Neural cell (in vitro differentiated cells): ENCODE results near the gene BMP8B. TPM values are rescaled to one million over a fixed set of nuclear protein-coding genes. Genes with fewer than 3 reads are reported as not detected.

Source experiments
- H2AFZ ChIP-seq: fragments of 200-600, 300-800 bp; sonication (generic), shearing (Covaris generic); 2 replicates; pipeline ENCODE4 v1.6.0; 2014; ENCODE audit warnings: low read depth, mild to moderate bottlenecking, antibody characterized with exemption, low read length, moderate library complexity
- H3F3A ChIP-seq: fragments of 200-600 bp; shearing (Covaris generic); 2 replicates; pipeline ENCODE4 v1.6.1; 2016; ENCODE audit warnings: mild to moderate bottlenecking, moderate library complexity, mixed read lengths, antibody characterized with exemption, low read length; ENCODE audit not compliant: insufficient read depth, poor library complexity, severe bottlenecking
- H3K27ac ChIP-seq: fragments of 200-600, 300-800 bp; sonication (generic), shearing (Covaris generic); 2 replicates; pipeline ENCODE4 v1.5.1; 2014; ENCODE audit warnings: mild to moderate bottlenecking, low read length, moderate library complexity
- H3K27me3 ChIP-seq: fragments of 300-800, 200-600 bp; sonication (generic), shearing (Covaris generic); 2 replicates; pipeline ENCODE4 v1.6.0; 2014; ENCODE audit warnings: mild to moderate bottlenecking, low read depth, low read length, moderate library complexity; ENCODE audit not compliant: insufficient read depth
- H3K36me3 ChIP-seq: fragments of 300-800, 200-600 bp; sonication (generic), shearing (Covaris generic); 2 replicates; pipeline ENCODE4 v1.5.1; 2014; ENCODE audit warnings: mild to moderate bottlenecking, antibody characterized with exemption, low read length, moderate library complexity; ENCODE audit not compliant: insufficient read depth
- H3K4me2 ChIP-seq: fragments of 300-800, 200-600 bp; sonication (generic), shearing (Covaris generic); 2 replicates; pipeline ENCODE4 v1.6.0; 2014; ENCODE audit warnings: mild to moderate bottlenecking, low read length
- H3K4me3 ChIP-seq: fragments of 300-800, 200-600 bp; sonication (generic), shearing (Covaris generic); 2 replicates; pipeline ENCODE4 v1.5.1; 2014; ENCODE audit warnings: mild to moderate bottlenecking, low read length, moderate library complexity
- H3K79me2 ChIP-seq: fragments of 200-600 bp; shearing (Covaris generic); replicated peaks from 2 replicates; pipeline ENCODE4 v1.6.0; 2014; ENCODE audit warnings: mild to moderate bottlenecking, low read length, moderate library complexity; ENCODE audit not compliant: insufficient read depth
- H3K9ac ChIP-seq: fragments of 300-800, 200-600 bp; sonication (generic), shearing (Covaris generic); 2 replicates; pipeline ENCODE4 v1.6.1; 2016; ENCODE audit warnings: mild to moderate bottlenecking, low read length, mixed read lengths
- H3K9me2 ChIP-seq: fragments of 200-600 bp; shearing (Covaris generic); 2 replicates; pipeline ENCODE4 v1.6.1; 2016; ENCODE audit warnings: mild to moderate bottlenecking, low read length, mixed read lengths; ENCODE audit not compliant: insufficient read depth
- H3K9me3 ChIP-seq: fragments of 200-600, 300-800 bp; sonication (generic), shearing (Covaris generic); 2 replicates; pipeline ENCODE4 v1.6.1; 2016; ENCODE audit warnings: mild to moderate bottlenecking, mixed run types, low read length, moderate library complexity, mixed read lengths
- H4K20me1 ChIP-seq: fragments of 200-600 bp; shearing (Covaris generic); 2 replicates; pipeline ENCODE4 v1.6.1; 2016; ENCODE audit warnings: mild to moderate bottlenecking, mixed run types; ENCODE audit not compliant: insufficient read depth
- EP300 ChIP-seq: fragments of 450-650 bp; conservative IDR thresholded peaks from 2 replicates; pipeline ENCODE4 v1.6.1; 2014; ENCODE audit warnings: antibody characterized with exemption, mild to moderate bottlenecking, moderate library complexity; ENCODE audit not compliant: poor library complexity, severe bottlenecking
- EZH2 ChIP-seq: fragments of 200-600, 300-800 bp; shearing (Covaris generic), sonication (generic); IDR thresholded peaks from 2 replicates; pipeline ENCODE4 v1.6.1; 2014; ENCODE audit warnings: antibody characterized with exemption, low read length, borderline replicate concordance, mild to moderate bottlenecking; ENCODE audit not compliant: insufficient read depth, poor library complexity, severe bottlenecking
- MXI1 ChIP-seq: fragments of 450-650 bp; conservative IDR thresholded peaks from 2 replicates; pipeline ENCODE4 v1.6.1; 2014; ENCODE audit warnings: antibody characterized with exemption, mild to moderate bottlenecking; ENCODE audit not compliant: poor library complexity, severe bottlenecking
- POLR2AphosphoS5 ChIP-seq: IDR thresholded peaks from 2 replicates; pipeline ENCODE4 v1.6.1; 2012
- RAD21 ChIP-seq: fragments of 450-650 bp; conservative IDR thresholded peaks from 2 replicates; pipeline ENCODE4 v1.6.1; 2014; ENCODE audit warnings: antibody characterized with exemption, mild to moderate bottlenecking, moderate library complexity
- SMC3 ChIP-seq: fragments of 450-650 bp; conservative IDR thresholded peaks from 2 replicates; pipeline ENCODE4 v1.6.1; 2014; ENCODE audit warnings: antibody characterized with exemption, mild to moderate bottlenecking, moderate library complexity; ENCODE audit not compliant: poor library complexity
- TAF1 ChIP-seq: IDR thresholded peaks from 2 replicates; pipeline ENCODE4 v1.6.1; 2012; ENCODE audit warnings: low read depth
- polyA plus RNA-seq: library from polyadenylated mRNA; depleted of rRNA; stranded (reverse); fragments of >200 nt; gene quantifications from 2 replicates; pipeline ENCODE4 v1.2.3, GENCODE V29; 2014
- TF ChIP-seq, protein P1 (sequence below): fragments of 450-650 bp; IDR thresholded peaks from 2 replicates; pipeline ENCODE4 v1.5.1; 2014; ENCODE audit warnings: antibody characterized with exemption, mild to moderate bottlenecking, moderate library complexity; ENCODE audit not compliant: poor library complexity, severe bottlenecking
- TF ChIP-seq, protein P2 (sequence below): IDR thresholded peaks from 2 replicates; pipeline ENCODE4 v1.6.1; 2012; ENCODE audit warnings: borderline replicate concordance

BMP8B gene
- polyA plus RNA-seq, 1 donor from 2014 or later, result 0.04 TPM

DNA sequence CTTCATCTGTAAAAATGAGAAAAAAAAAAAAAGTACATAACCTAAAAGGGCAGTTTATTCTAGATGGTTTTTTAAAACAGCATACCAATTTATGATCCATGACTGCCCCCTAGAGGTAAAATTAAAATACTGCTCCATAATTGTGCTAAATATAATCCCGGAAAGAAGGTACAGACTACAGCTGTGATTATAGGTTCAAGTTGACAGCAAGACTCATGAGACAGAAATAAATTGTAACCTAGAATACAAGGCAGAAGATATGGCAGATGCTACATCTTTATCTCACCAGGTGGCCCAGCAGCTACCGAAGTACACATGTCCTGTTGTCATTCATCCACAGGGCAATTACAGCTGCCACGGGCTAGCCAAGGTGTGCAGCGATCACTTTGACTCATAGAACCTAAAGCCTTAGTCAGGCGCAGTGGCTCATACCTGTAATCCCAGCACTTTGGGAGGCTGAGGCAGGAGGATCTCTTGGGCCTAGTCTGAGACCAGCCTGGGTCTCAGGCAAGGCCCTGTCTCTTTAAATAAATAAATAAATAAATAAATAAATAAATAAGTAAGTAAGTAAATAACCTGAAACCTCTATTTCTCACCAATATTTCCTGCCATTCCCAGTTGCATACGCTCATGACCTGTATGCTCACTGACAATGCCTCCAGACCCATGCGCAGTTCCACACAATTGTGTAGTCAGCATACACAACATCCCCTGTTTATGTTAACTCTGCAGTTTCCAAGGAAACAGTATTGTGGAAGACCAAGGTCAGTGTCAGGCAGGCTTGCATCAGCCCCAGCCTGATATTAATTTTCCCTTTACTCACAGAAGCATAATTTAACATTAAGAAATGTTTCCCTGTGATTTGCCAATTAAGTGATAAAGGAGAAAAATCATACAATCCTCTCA is 68.3 kb downstream of the BMP8B start:
- TF ChIP-seq, protein P1, sequence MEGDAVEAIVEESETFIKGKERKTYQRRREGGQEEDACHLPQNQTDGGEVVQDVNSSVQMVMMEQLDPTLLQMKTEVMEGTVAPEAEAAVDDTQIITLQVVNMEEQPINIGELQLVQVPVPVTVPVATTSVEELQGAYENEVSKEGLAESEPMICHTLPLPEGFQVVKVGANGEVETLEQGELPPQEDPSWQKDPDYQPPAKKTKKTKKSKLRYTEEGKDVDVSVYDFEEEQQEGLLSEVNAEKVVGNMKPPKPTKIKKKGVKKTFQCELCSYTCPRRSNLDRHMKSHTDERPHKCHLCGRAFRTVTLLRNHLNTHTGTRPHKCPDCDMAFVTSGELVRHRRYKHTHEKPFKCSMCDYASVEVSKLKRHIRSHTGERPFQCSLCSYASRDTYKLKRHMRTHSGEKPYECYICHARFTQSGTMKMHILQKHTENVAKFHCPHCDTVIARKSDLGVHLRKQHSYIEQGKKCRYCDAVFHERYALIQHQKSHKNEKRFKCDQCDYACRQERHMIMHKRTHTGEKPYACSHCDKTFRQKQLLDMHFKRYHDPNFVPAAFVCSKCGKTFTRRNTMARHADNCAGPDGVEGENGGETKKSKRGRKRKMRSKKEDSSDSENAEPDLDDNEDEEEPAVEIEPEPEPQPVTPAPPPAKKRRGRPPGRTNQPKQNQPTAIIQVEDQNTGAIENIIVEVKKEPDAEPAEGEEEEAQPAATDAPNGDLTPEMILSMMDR, result peak; percentile 96
- TF ChIP-seq EP300, result peak; percentile 95
- TF ChIP-seq RAD21, result peak; percentile 98
- TF ChIP-seq SMC3, result peak; percentile 92
- TF ChIP-seq, protein P2, sequence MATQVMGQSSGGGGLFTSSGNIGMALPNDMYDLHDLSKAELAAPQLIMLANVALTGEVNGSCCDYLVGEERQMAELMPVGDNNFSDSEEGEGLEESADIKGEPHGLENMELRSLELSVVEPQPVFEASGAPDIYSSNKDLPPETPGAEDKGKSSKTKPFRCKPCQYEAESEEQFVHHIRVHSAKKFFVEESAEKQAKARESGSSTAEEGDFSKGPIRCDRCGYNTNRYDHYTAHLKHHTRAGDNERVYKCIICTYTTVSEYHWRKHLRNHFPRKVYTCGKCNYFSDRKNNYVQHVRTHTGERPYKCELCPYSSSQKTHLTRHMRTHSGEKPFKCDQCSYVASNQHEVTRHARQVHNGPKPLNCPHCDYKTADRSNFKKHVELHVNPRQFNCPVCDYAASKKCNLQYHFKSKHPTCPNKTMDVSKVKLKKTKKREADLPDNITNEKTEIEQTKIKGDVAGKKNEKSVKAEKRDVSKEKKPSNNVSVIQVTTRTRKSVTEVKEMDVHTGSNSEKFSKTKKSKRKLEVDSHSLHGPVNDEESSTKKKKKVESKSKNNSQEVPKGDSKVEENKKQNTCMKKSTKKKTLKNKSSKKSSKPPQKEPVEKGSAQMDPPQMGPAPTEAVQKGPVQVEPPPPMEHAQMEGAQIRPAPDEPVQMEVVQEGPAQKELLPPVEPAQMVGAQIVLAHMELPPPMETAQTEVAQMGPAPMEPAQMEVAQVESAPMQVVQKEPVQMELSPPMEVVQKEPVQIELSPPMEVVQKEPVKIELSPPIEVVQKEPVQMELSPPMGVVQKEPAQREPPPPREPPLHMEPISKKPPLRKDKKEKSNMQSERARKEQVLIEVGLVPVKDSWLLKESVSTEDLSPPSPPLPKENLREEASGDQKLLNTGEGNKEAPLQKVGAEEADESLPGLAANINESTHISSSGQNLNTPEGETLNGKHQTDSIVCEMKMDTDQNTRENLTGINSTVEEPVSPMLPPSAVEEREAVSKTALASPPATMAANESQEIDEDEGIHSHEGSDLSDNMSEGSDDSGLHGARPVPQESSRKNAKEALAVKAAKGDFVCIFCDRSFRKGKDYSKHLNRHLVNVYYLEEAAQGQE, result no peak
- no peak for TF ChIP-seq TAF1
- no peak for TF ChIP-seq EZH2
- peak; percentile 97 for TF ChIP-seq MXI1
- TF ChIP-seq POLR2AphosphoS5, result peak; percentile 99
- peaks cover 42% of the 10 kb centered on the region for H3K27me3 ChIP-seq
- no peaks in the 10 kb centered on the region for H3K9me3 ChIP-seq
- no peak overlapping the region for H3K9ac ChIP-seq
- peak overlapping the region; percentile 37 for H3K4me2 ChIP-seq
- no peaks in the 10 kb centered on the region for H3K79me2 ChIP-seq
- H4K20me1 ChIP-seq, result no peaks in the 10 kb centered on the region
- H3K9me2 ChIP-seq, result no peaks in the 10 kb centered on the region
- no peak overlapping the region for H3K27ac ChIP-seq
- no peaks in the 10 kb centered on the region for H3F3A ChIP-seq
- H3K36me3 ChIP-seq, result no peaks in the 10 kb centered on the region
- no peak overlapping the region for H2AFZ ChIP-seq
- peak overlapping the region; percentile 33 for H3K4me3 ChIP-seq

DNA sequence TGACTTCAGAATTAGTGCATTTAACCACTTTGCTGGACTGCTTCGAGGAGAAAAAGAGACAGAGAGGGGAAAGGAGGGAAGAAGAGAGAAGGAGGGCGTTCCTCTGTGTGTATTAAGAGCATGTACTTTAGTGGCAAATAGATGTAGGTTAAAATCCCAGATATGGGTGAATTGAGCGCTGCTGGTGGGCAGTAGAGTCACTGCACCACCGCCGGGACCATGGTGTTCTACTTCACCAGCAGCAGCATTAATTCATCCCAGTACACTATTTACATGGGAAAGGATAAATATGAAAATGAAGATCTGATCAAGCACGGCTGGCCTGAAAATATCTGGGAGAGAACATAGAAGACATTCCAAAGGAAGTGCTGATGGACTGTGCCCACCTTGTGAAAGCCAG is 70.9 kb downstream of the BMP8B start:
- Histone ChIP-seq H3K9ac (no peak overlapping the region), H3K4me3 (no peak overlapping the region), H3K36me3 (no peaks in the 10 kb centered on the region), H3K27me3 (peaks cover 33% of the 10 kb centered on the region), H3K4me2 (no peak overlapping the region), H3K9me3 (no peaks in the 10 kb centered on the region), H3K9me2 (no peaks in the 10 kb centered on the region), H3F3A (no peaks in the 10 kb centered on the region), H3K79me2 (no peaks in the 10 kb centered on the region), H4K20me1 (no peaks in the 10 kb centered on the region), H3K27ac (no peak overlapping the region), H2AFZ (no peak overlapping the region)
- TF ChIP-seq MXI1, result no peak
- TF ChIP-seq, protein P2, result no peak
